IMR-90 (cell line): ENCODE measurements around the gene NUAK1. TPM values are rescaled to one million over a fixed set of nuclear protein-coding genes. Genes with fewer than 3 reads are reported as not detected.

Experiments used
- ATAC-seq: fragments of 200-7000 bp; cut with Tn5 transposase; 2 replicates; pipeline ENCODE4 v1.9.1; 2020; ENCODE audit warnings: low read depth, mild to moderate bottlenecking, moderate library complexity
- BruUV-seq: library from RNA; stranded (reverse); fragments of 400-500 nt; replicated peaks from 2 replicates; lab custom pipeline; 2021; lab: Mats Ljungman, UMichigan
- CTCF ChIA-PET: fragments of 300-600 bp; formaldehyde crosslinking; extraction: SDS; loops from one replicate; lab custom pipeline; 2021; ENCODE audit warnings: antibody characterized with exemption; lab: Yijun Ruan, JAX
- POLR2A ChIA-PET: fragments of 300-600 bp; sonication (Branson Sonifier 250); formaldehyde crosslinking; loops from one replicate; lab custom pipeline; 2022; ENCODE audit warnings: antibody characterized with exemption; ENCODE audit not compliant: unreplicated experiment; lab: Charles Lee
- DNase-seq: peaks from one replicate; pipeline ENCODE4 v3.0.0; 2013
- H2AFZ ChIP-seq: replicated peaks from 2 replicates; pipeline ENCODE3; 2013; ENCODE audit warnings: low read length, mild to moderate bottlenecking; ENCODE audit not compliant: poor library complexity
- H2AK5ac ChIP-seq: 2 replicates; pipeline ENCODE4 v1.6.1; 2013; ENCODE audit warnings: low read depth, low read length, inconsistent platforms
- H2AK9ac ChIP-seq: replicated peaks from 2 replicates; pipeline ENCODE3; 2013; ENCODE audit warnings: mild to moderate bottlenecking, low read depth, low read length, moderate library complexity; ENCODE audit not compliant: poor library complexity
- H2BK120ac ChIP-seq: 2 replicates; pipeline ENCODE4 v1.6.1; 2013; ENCODE audit warnings: low read depth, low read length, inconsistent platforms
- H2BK15ac ChIP-seq: 3 replicates; pipeline ENCODE4 v1.6.1; 2013; ENCODE audit warnings: low read depth, low read length, inconsistent platforms
- H2BK20ac ChIP-seq: 2 replicates; pipeline ENCODE4 v1.6.1; 2013; ENCODE audit warnings: low read depth, mild to moderate bottlenecking, inconsistent platforms, low read length, moderate library complexity
- H2BK5ac ChIP-seq: 2 replicates; pipeline ENCODE4 v1.6.1; 2013; ENCODE audit warnings: mild to moderate bottlenecking, low read depth, low read length, inconsistent platforms; ENCODE audit not compliant: poor library complexity, severe bottlenecking
- H3K14ac ChIP-seq: replicated peaks from 2 replicates; pipeline ENCODE4 v1.6.1; 2013; ENCODE audit warnings: low read depth, low read length, inconsistent platforms
- H3K18ac ChIP-seq: 2 replicates; pipeline ENCODE4 v1.6.1; 2013; ENCODE audit warnings: low read depth, low read length, control low read depth
- H3K23ac ChIP-seq: 2 replicates; pipeline ENCODE4 v1.6.1; 2013; ENCODE audit warnings: low read depth, low read length, inconsistent platforms
- H3K27ac ChIP-seq: 2 replicates; pipeline ENCODE4 v1.5.1; 2013; ENCODE audit warnings: mild to moderate bottlenecking, control low read depth, low read length; ENCODE audit not compliant: insufficient read depth
- H3K27me3 ChIP-seq: 2 replicates; pipeline ENCODE4 v1.6.1; 2013; ENCODE audit warnings: low read length; ENCODE audit not compliant: control insufficient read depth, insufficient read depth
- H3K36me3 ChIP-seq: 2 replicates; pipeline ENCODE4 v1.6.1; 2013; ENCODE audit warnings: low read length, mixed read lengths; ENCODE audit not compliant: control insufficient read depth, insufficient read depth
- H3K4ac ChIP-seq: 2 replicates; pipeline ENCODE4 v1.6.1; 2013; ENCODE audit warnings: low read depth, low read length, inconsistent platforms
- H3K4me1 ChIP-seq: 2 replicates; pipeline ENCODE4 v1.6.1; 2013; ENCODE audit warnings: low read length, mixed read lengths; ENCODE audit not compliant: control insufficient read depth, insufficient read depth
- H3K4me2 ChIP-seq: 2 replicates; pipeline ENCODE4 v1.6.1; 2013; ENCODE audit warnings: low read depth, mild to moderate bottlenecking, control low read depth, low read length, moderate library complexity
- H3K4me3 ChIP-seq: 2 replicates; pipeline ENCODE4 v1.5.1; 2013; ENCODE audit warnings: low read depth, mild to moderate bottlenecking, control low read depth, low read length, moderate library complexity; ENCODE audit not compliant: insufficient read depth
- H3K56ac ChIP-seq: 2 replicates; pipeline ENCODE4 v1.6.1; 2013; ENCODE audit warnings: low read length, inconsistent platforms; ENCODE audit not compliant: insufficient read depth; ENCODE audit errors: extremely low read depth
- H3K79me1 ChIP-seq, 2 experiments: 2 replicates each; pipeline ENCODE4 v1.6.1; 2013; ENCODE audit warnings: low read length in 2 of 2, inconsistent platforms in 1 of 2, low read depth in 1 of 2
- H3K9ac ChIP-seq: 2 replicates; pipeline ENCODE4 v1.6.1; 2013; ENCODE audit warnings: low read depth, low read length, control low read depth
- H3K9me1 ChIP-seq: 2 replicates; pipeline ENCODE4 v1.6.1; 2013; ENCODE audit warnings: low read length, inconsistent platforms; ENCODE audit not compliant: insufficient read depth
- H3K9me3 ChIP-seq: 2 replicates; pipeline ENCODE4 v1.6.1; 2013; ENCODE audit warnings: low read length; ENCODE audit not compliant: control insufficient read depth, insufficient read depth
- H4K20me1 ChIP-seq: 2 replicates; pipeline ENCODE4 v1.6.1; 2013; ENCODE audit warnings: low read length, inconsistent platforms; ENCODE audit not compliant: insufficient read depth
- H4K5ac ChIP-seq: 2 replicates; pipeline ENCODE4 v1.6.1; 2013; ENCODE audit warnings: mild to moderate bottlenecking, low read depth, low read length, control low read depth
- H4K8ac ChIP-seq, 2 experiments: 2 replicates each; pipeline ENCODE4 v1.6.1; 2013; ENCODE audit warnings: low read depth in 2 of 2, low read length in 2 of 2, control low read depth in 1 of 2, inconsistent platforms in 1 of 2
- H4K91ac ChIP-seq: 2 replicates; pipeline ENCODE4 v1.6.1; 2013; ENCODE audit warnings: low read depth, low read length, inconsistent platforms; ENCODE audit not compliant: insufficient read depth
- BHLHE40 ChIP-seq: fragments of 150-350 bp; IDR thresholded peaks from 2 replicates; pipeline ENCODE4 v1.6.1; 2016; ENCODE audit warnings: mild to moderate bottlenecking, low read depth, low read length
- CEBPB ChIP-seq: IDR thresholded peaks from 2 replicates; pipeline ENCODE4 v1.6.1; 2012; ENCODE audit warnings: low read depth, low read length, improper control_type of control experiment
- CHD1 ChIP-seq: IDR thresholded peaks from 2 replicates; pipeline ENCODE4 v1.6.1; 2012; ENCODE audit warnings: low read depth, low read length, improper control_type of control experiment
- ELK1 ChIP-seq: fragments of 150-350 bp; IDR thresholded peaks from 2 replicates; pipeline ENCODE4 v1.6.1; 2016; ENCODE audit warnings: low read depth, mild to moderate bottlenecking, low read length, moderate library complexity, borderline replicate concordance
- MAFK ChIP-seq: IDR thresholded peaks from 2 replicates; pipeline ENCODE4 v1.6.1; 2012; ENCODE audit warnings: low read depth, low read length, improper control_type of control experiment
- MAZ ChIP-seq: IDR thresholded peaks from 2 replicates; pipeline ENCODE4 v1.6.1; 2012; ENCODE audit warnings: low read depth, mild to moderate bottlenecking, low read length, improper control_type of control experiment, moderate library complexity, borderline replicate concordance
- MXI1 ChIP-seq: IDR thresholded peaks from 2 replicates; pipeline ENCODE4 v1.6.1; 2012; ENCODE audit warnings: low read depth, mild to moderate bottlenecking, low read length, moderate library complexity, borderline replicate concordance
- NFE2L2 ChIP-seq: fragments of 150-350 bp; IDR thresholded peaks from 2 replicates; pipeline ENCODE4 v1.6.1; 2016; ENCODE audit warnings: low read depth, mild to moderate bottlenecking, low read length
- POLR2A ChIP-seq: IDR thresholded peaks from 2 replicates; pipeline ENCODE4 v1.6.1; 2012; ENCODE audit warnings: mild to moderate bottlenecking, low read depth, low read length
- RAD21 ChIP-seq: IDR thresholded peaks from 2 replicates; pipeline ENCODE4 v1.6.1; 2012; ENCODE audit warnings: low read length, improper control_type of control experiment
- SMC3 ChIP-seq: fragments of 150-350 bp; IDR thresholded peaks from 2 replicates; pipeline ENCODE4 v1.6.1; 2016; ENCODE audit warnings: low read depth, mild to moderate bottlenecking, antibody characterized with exemption, low read length, moderate library complexity
- USF2 ChIP-seq: fragments of 150-350 bp; IDR thresholded peaks from 2 replicates; pipeline ENCODE4 v1.6.1; 2017; ENCODE audit warnings: mild to moderate bottlenecking, antibody characterized with exemption, low read length, low read depth
- dilution Hi-C: fragments of 300-500 bp; cut with HindIII; formaldehyde crosslinking; loops from one replicate; pipeline ENCODE4 v1.14.3; 2018; ENCODE audit warnings: low sequenced_read_pairs; ENCODE audit not compliant: unreplicated experiment
- in situ Hi-C: fragments of 300-500 bp; cut with MboI; formaldehyde crosslinking; loops from 3 replicates; pipeline ENCODE4 v1.14.3; 2019; ENCODE audit warnings: low sequenced_read_pairs, inconsistent platforms, mixed read lengths
- intact Hi-C: fragments of 100-400 bp; cut with micrococcal nuclease; formaldehyde crosslinking; loops from 2 replicates; pipeline ENCODE4 v1.10.0; 2022
- polyA plus RNA-seq, 3 experiments: library from polyadenylated mRNA; depleted of rRNA; stranded (reverse); fragments of >200 nt; gene quantifications; 2 replicates each; pipeline ENCODE4 v1.2.3, GENCODE V29; 2012; ENCODE audit warnings: low replicate concordance in 1 of 3
- total RNA-seq: library from RNA; depleted of rRNA; stranded (reverse); fragments of >200 nt; gene quantifications from 2 replicates; pipeline ENCODE4 v1.2.3, GENCODE V29; 2012

NUAK1 gene
- total and polyA plus RNA-seq, 2 of the 4 experiments (the other 2 are of a cell fraction): 4.8 to 8.8 TPM

- no peak overlapping the region for H3K4me2 ChIP-seq
- in situ Hi-C loops (no loop called here), intact Hi-C loops (loop anchor here (5.0 kb wide), 1 partner anchor 50 kb away; no protein-coding TSS in a partner anchor), dilution Hi-C loops (no loop called here)
- H3K27ac ChIP-seq: no peak overlapping the region
- H3K27me3 ChIP-seq: no peaks in the 10 kb centered on the region
- no peaks in the 10 kb centered on the region; a peak in 1 of 4 replicates for H3K79me1 ChIP-seq
- peak overlapping the region; percentile 98 for H2BK20ac ChIP-seq
- peak overlapping the region; percentile 29 for H3K18ac ChIP-seq
- peak overlapping the region; percentile 93 for H3K4ac ChIP-seq
- H2BK120ac ChIP-seq: peak overlapping the region; percentile 99
- H3K4me3 ChIP-seq: no peak overlapping the region
- DNase-seq (peak; percentile 22), ATAC-seq (no peak)
- no peaks in the 10 kb centered on the region for H4K20me1 ChIP-seq
- no peak overlapping the region for H3K56ac ChIP-seq
- ChIA-PET POLR2A (no interaction called here), CTCF (interaction anchor here (1.0 to 1.7 kb wide), 2 partner anchors 102 to 104 kb away, joined by 3 read pairs; no protein-coding TSS in a partner anchor)
- H3K9me1 ChIP-seq: peaks cover 19% of the 10 kb centered on the region
- H3K23ac ChIP-seq: peak overlapping the region; percentile 21; the same call in 1 of the 2 replicates
- H2BK15ac ChIP-seq: peak overlapping the region; percentile 94; the same call in 2 of the 3 replicates
- peak overlapping the region; percentile 96; the same call in 1 of the 2 replicates for H2AK5ac ChIP-seq
- H4K5ac ChIP-seq: no peak overlapping the region; the same call in 1 of the 2 replicates
- no peak for TF ChIP-seq NFE2L2
- no peak for TF ChIP-seq RAD21
- no peak for TF ChIP-seq USF2
- no peak for TF ChIP-seq CHD1
- no peak for TF ChIP-seq MAFK
- no peak for TF ChIP-seq ELK1
- no peak for TF ChIP-seq BHLHE40
- no peak for TF ChIP-seq MAZ
- no peak for TF ChIP-seq CEBPB
- TF ChIP-seq SMC3: no peak
- no peak for TF ChIP-seq POLR2A
- no peak for TF ChIP-seq MXI1
- H2AK9ac ChIP-seq: no peak overlapping the region
- H3K14ac ChIP-seq: peak overlapping the region; percentile 90
- BruUV-seq: no TSS peak
- peak overlapping the region; percentile 91 for H4K91ac ChIP-seq
- peak overlapping the region; percentile 75 to 78; a peak in 2 of 4 replicates for H4K8ac ChIP-seq
- peaks cover 18% of the 10 kb centered on the region for H3K4me1 ChIP-seq
- H3K36me3 ChIP-seq: no peaks in the 10 kb centered on the region
- H3K9ac ChIP-seq: no peak overlapping the region
- no peak overlapping the region for H2AFZ ChIP-seq
- H2BK5ac ChIP-seq: peak overlapping the region; percentile 25
- no peaks in the 10 kb centered on the region for H3K9me3 ChIP-seq
Observed at GRCh38 chr12:106032623-106032925, 106.2 kb downstream of the NUAK1 start.
